OCI-LY7 (cell line): ENCODE results near the gene ITSN1. TPM values are rescaled to one million over a fixed set of nuclear protein-coding genes. Genes with fewer than 3 reads are reported as not detected.

ENCODE experiments used
- BruUV-seq: library from RNA; stranded (reverse); fragments of 400-500 nt; replicated peaks from 2 replicates; lab custom pipeline; 2021; lab: Mats Ljungman, UMichigan
- CTCF ChIA-PET: fragments of 300-600 bp; sonication (Branson Sonifier 250); formaldehyde crosslinking; loops from one replicate; lab custom pipeline; 2022; ENCODE audit warnings: antibody characterized with exemption; ENCODE audit not compliant: unreplicated experiment; lab: Charles Lee
- POLR2A ChIA-PET: fragments of 300-600 bp; sonication (Branson Sonifier 250); formaldehyde crosslinking; loops from one replicate; lab custom pipeline; 2022; ENCODE audit warnings: antibody characterized with exemption; lab: Charles Lee
- DNase-seq: peaks from one replicate; pipeline ENCODE4 v3.0.0-alpha.2; 2015; ENCODE audit warnings: low spot score
- H2AFZ ChIP-seq: fragments of 200-600 bp; sonication (generic), shearing (Covaris generic); 2 replicates; pipeline ENCODE4 v1.6.1; 2014; ENCODE audit warnings: mild to moderate bottlenecking, antibody characterized with exemption, low read length, moderate library complexity
- H3K27ac ChIP-seq: fragments of 200-600 bp; sonication (generic); 2 replicates; pipeline ENCODE4 v1.5.1; 2014; ENCODE audit warnings: mixed run types, low read depth, mild to moderate bottlenecking, moderate library complexity, low read length, inconsistent platforms; ENCODE audit not compliant: poor library complexity, severe bottlenecking
- H3K36me3 ChIP-seq: fragments of 200-600 bp; sonication (generic); 2 replicates; pipeline ENCODE4 v1.6.1; 2014; ENCODE audit warnings: mild to moderate bottlenecking, antibody characterized with exemption, low read length, moderate library complexity, mixed read lengths; ENCODE audit not compliant: insufficient read depth
- H3K4me1 ChIP-seq: fragments of 200-600 bp; sonication (generic); 2 replicates; pipeline ENCODE4 v1.5.1; 2014; ENCODE audit warnings: mild to moderate bottlenecking, low read length; ENCODE audit not compliant: insufficient read depth, poor library complexity, severe bottlenecking
- H3K4me2 ChIP-seq: fragments of 200-600 bp; sonication (generic); 2 replicates; pipeline ENCODE4 v1.6.1; 2014; ENCODE audit warnings: mild to moderate bottlenecking, low read length
- H3K4me3 ChIP-seq: fragments of 200-600 bp; sonication (generic); 2 replicates; pipeline ENCODE4 v1.5.1; 2014; ENCODE audit warnings: mild to moderate bottlenecking, low read depth, low read length; ENCODE audit not compliant: poor library complexity, severe bottlenecking
- H3K79me2 ChIP-seq: fragments of 200-600 bp; sonication (generic); 2 replicates; pipeline ENCODE4 v1.6.1; 2016; ENCODE audit warnings: low read depth, mild to moderate bottlenecking, low read length, moderate library complexity, mixed read lengths; ENCODE audit not compliant: insufficient read depth
- H3K9me2 ChIP-seq: fragments of 200-600 bp; sonication (generic); 2 replicates; pipeline ENCODE4 v1.6.1; 2016; ENCODE audit warnings: mild to moderate bottlenecking, low read length, mixed read lengths; ENCODE audit not compliant: insufficient read depth
- H3K9me3 ChIP-seq: fragments of 200-600 bp; sonication (generic); 2 replicates; pipeline ENCODE4 v1.6.1; 2014; ENCODE audit warnings: mild to moderate bottlenecking, mixed run types, low read length, mixed read lengths
- H4K20me1 ChIP-seq: fragments of 200-600 bp; sonication (generic); 2 replicates; pipeline ENCODE4 v1.6.1; 2014; ENCODE audit warnings: mild to moderate bottlenecking, antibody characterized with exemption, low read length, moderate library complexity, mixed read lengths; ENCODE audit not compliant: insufficient read depth
- CTCF ChIP-seq: fragments of 200-600 bp; sonication (generic); conservative IDR thresholded peaks from 2 replicates; pipeline ENCODE4 v1.5.1; 2014; ENCODE audit warnings: mild to moderate bottlenecking, antibody characterized with exemption, low read length, moderate library complexity, mixed read lengths
- EZH2phosphoT487 ChIP-seq: fragments of 200-600 bp; sonication (generic); IDR thresholded peaks from 2 replicates; pipeline ENCODE4 v1.6.1; 2018; ENCODE audit warnings: low read depth, borderline replicate concordance, mild to moderate bottlenecking, mixed run types, antibody characterized with exemption, low read length, moderate library complexity, mixed read lengths
- intact Hi-C: fragments of 100-400 bp; cut with micrococcal nuclease; formaldehyde crosslinking; loops from one replicate; pipeline ENCODE4 v1.10.0; 2022; ENCODE audit not compliant: unreplicated experiment
- total RNA-seq, 2 experiments: library from RNA; depleted of rRNA in 1 of 2; stranded (reverse); fragments of >200 nt in 1 of 2; shearing (Covaris generic) in 1 of 2; gene quantifications; 2 replicates each; pipeline ENCODE4 v1.2.3, GENCODE V29; 2014 to 2022

ITSN1 gene
- total RNA-seq, 2 experiments from 2014 or later = 0.60 to 5.9 TPM

- H3K36me3 ChIP-seq = no peaks in the 10 kb centered on the region
- no peak overlapping the region for H2AFZ ChIP-seq
- POLR2A ChIA-PET = interaction anchor here (0.6 to 0.7 kb wide), 2 partner anchors 12 to 1801 kb away, joined by 3 read pairs; no protein-coding TSS in a partner anchor
- no peak overlapping the region for H3K4me3 ChIP-seq
- H4K20me1 ChIP-seq = no peaks in the 10 kb centered on the region
- H3K27ac ChIP-seq = no peak overlapping the region
- no peaks in the 10 kb centered on the region for H3K79me2 ChIP-seq
- no peaks in the 10 kb centered on the region for H3K9me2 ChIP-seq
- no peaks in the 10 kb centered on the region for H3K9me3 ChIP-seq
- no peak for DNase-seq
- no peak for TF ChIP-seq CTCF
- TF ChIP-seq EZH2phosphoT487 = no peak
- no peaks in the 10 kb centered on the region for H3K4me1 ChIP-seq
- intact Hi-C loops = no loop called here
- H3K4me2 ChIP-seq = no peak overlapping the region
- BruUV-seq = no TSS peak
- CTCF ChIA-PET = no interaction called here
These were observed 118.5 kb downstream of the ITSN1 start for GRCh38 chr21:33760641-33761440.

- Histone ChIP-seq H3K27ac (no peak overlapping the region), H3K9me3 (no peaks in the 10 kb centered on the region), H3K4me1 (no peaks in the 10 kb centered on the region), H3K9me2 (no peaks in the 10 kb centered on the region), H3K4me3 (no peak overlapping the region), H3K36me3 (no peaks in the 10 kb centered on the region), H2AFZ (no peak overlapping the region), H3K4me2 (no peak overlapping the region), H3K79me2 (no peaks in the 10 kb centered on the region), H4K20me1 (no peaks in the 10 kb centered on the region)
- TF ChIP-seq CTCF (no peak), EZH2phosphoT487 (no peak)
- no peak for DNase-seq
- intact Hi-C loops = no loop called here
- POLR2A ChIA-PET = interaction anchor here (0.6 kb wide), 1 partner anchor 12 kb away, joined by 3 read pairs; no protein-coding TSS in a partner anchor
- BruUV-seq = no TSS peak
- CTCF ChIA-PET = no interaction called here
These were observed 119.2 kb downstream of the ITSN1 start for GRCh38 chr21:33761441-33762036.
